DND-41 (cell line): ENCODE results near the gene TMEM14B.

ENCODE experiments used
- EZH2 ChIP-seq: IDR thresholded peaks from 3 replicates; pipeline ENCODE4 v1.6.1; 2012; ENCODE audit warnings: borderline replicate concordance, low read depth, mild to moderate bottlenecking, moderate library complexity, low read length, inconsistent platforms; ENCODE audit not compliant: severe bottlenecking
- TF ChIP-seq, protein P1 (sequence below): IDR thresholded peaks from 2 replicates; pipeline ENCODE4 v1.5.1; 2012; ENCODE audit warnings: borderline replicate concordance, low read length, moderate library complexity, mild to moderate bottlenecking; ENCODE audit not compliant: poor library complexity, severe bottlenecking; ENCODE audit errors: extremely low read depth

DNA sequence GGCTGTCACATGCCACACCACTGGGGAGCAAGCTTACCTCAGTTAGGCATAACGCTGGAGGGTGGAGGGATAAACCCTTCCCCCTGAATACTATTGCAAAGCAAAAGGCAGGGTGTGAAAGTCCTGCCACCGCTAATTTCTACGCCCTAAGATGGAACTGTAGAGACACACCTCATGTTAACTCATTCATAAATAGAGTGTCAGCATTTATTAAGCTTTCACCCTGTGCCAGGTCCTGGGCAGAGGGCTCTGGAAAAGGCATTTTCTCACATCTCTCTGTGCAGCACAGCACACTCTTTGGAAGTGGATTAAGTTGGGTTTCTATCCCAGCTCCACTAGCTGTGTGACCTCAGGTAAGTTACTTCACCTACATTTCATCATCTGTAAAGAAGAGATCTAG is 21.8 kb downstream of the TMEM14B start:
- TF ChIP-seq, protein P1, sequence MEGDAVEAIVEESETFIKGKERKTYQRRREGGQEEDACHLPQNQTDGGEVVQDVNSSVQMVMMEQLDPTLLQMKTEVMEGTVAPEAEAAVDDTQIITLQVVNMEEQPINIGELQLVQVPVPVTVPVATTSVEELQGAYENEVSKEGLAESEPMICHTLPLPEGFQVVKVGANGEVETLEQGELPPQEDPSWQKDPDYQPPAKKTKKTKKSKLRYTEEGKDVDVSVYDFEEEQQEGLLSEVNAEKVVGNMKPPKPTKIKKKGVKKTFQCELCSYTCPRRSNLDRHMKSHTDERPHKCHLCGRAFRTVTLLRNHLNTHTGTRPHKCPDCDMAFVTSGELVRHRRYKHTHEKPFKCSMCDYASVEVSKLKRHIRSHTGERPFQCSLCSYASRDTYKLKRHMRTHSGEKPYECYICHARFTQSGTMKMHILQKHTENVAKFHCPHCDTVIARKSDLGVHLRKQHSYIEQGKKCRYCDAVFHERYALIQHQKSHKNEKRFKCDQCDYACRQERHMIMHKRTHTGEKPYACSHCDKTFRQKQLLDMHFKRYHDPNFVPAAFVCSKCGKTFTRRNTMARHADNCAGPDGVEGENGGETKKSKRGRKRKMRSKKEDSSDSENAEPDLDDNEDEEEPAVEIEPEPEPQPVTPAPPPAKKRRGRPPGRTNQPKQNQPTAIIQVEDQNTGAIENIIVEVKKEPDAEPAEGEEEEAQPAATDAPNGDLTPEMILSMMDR = no peak
- TF ChIP-seq EZH2 = no peak
